Neural progenitor cell (in vitro differentiated cells): ENCODE results near the gene MOB2. TPM values are rescaled to one million over a fixed set of nuclear protein-coding genes. Genes with fewer than 3 reads are reported as not detected.

Source experiments
- DNase-seq: peaks from one replicate; pipeline ENCODE4 v3.0.0-alpha.2; 2016; ENCODE audit warnings: low spot score
- H2AFZ ChIP-seq: fragments of 200-600 bp; sonication (generic); replicated peaks from 2 replicates; pipeline ENCODE4 v1.6.1; 2016; ENCODE audit warnings: antibody characterized with exemption
- H3F3A ChIP-seq: fragments of 200-600 bp; sonication (generic); 2 replicates; pipeline ENCODE4 v1.6.1; 2016; ENCODE audit warnings: antibody characterized with exemption, low read depth
- H3K27ac ChIP-seq: fragments of 200-600 bp; sonication (generic); 2 replicates; pipeline ENCODE4 v1.5.1; 2016; ENCODE audit warnings: mild to moderate bottlenecking
- H3K27me3 ChIP-seq: fragments of 200-600 bp; sonication (generic); 2 replicates; pipeline ENCODE4 v1.6.1; 2016; ENCODE audit warnings: mild to moderate bottlenecking, moderate library complexity
- H3K36me3 ChIP-seq: fragments of 200-600 bp; sonication (generic); 2 replicates; pipeline ENCODE4 v1.5.1; 2016
- H3K4me1 ChIP-seq: fragments of 200-600 bp; sonication (generic); 2 replicates; pipeline ENCODE4 v1.6.1; 2016; ENCODE audit warnings: mixed run types
- H3K4me2 ChIP-seq: fragments of 200-600 bp; sonication (generic); 2 replicates; pipeline ENCODE4 v1.6.1; 2016
- H3K4me3 ChIP-seq: fragments of 200-600 bp; sonication (generic); 2 replicates; pipeline ENCODE4 v1.5.1; 2016
- H3K79me2 ChIP-seq: fragments of 200-600 bp; sonication (generic); 2 replicates; pipeline ENCODE4 v1.6.1; 2016; ENCODE audit warnings: low read depth
- H3K9ac ChIP-seq: fragments of 200-600 bp; sonication (generic); 2 replicates; pipeline ENCODE4 v1.6.1; 2016
- H3K9me3 ChIP-seq: fragments of 200-600 bp; sonication (generic); 2 replicates; pipeline ENCODE4 v1.5.1; 2016; ENCODE audit warnings: low read depth
- H4K20me1 ChIP-seq: fragments of 200-600 bp; sonication (generic); 2 replicates; pipeline ENCODE4 v1.6.1; 2016; ENCODE audit warnings: low read depth
- H3K27ac Mint-ChIP-seq: 3 replicates; pipeline ENCODE4 v1.8.0; 2021; ENCODE audit warnings: mixed read lengths
- H3K27me3 Mint-ChIP-seq: 2 replicates; pipeline ENCODE4 v1.8.0; 2022; ENCODE audit warnings: low read depth, mild to moderate bottlenecking, inconsistent platforms, moderate library complexity, mixed read lengths; ENCODE audit not compliant: insufficient read depth
- H3K36me3 Mint-ChIP-seq: 3 replicates; pipeline ENCODE4 v1.8.0; 2021; ENCODE audit warnings: mixed read lengths
- H3K4me1 Mint-ChIP-seq: 3 replicates; pipeline ENCODE4 v1.8.0; 2021; ENCODE audit warnings: mixed read lengths
- H3K4me3 Mint-ChIP-seq: 3 replicates; pipeline ENCODE4 v1.8.0; 2021; ENCODE audit warnings: mild to moderate bottlenecking, moderate library complexity, mixed read lengths
- H3K9me3 Mint-ChIP-seq: 3 replicates; pipeline ENCODE4 v1.8.0; 2020; ENCODE audit warnings: mixed read lengths
- CTCF ChIP-seq: fragments of 200-600 bp; sonication (generic); IDR thresholded peaks from 2 replicates; pipeline ENCODE4 v1.5.1; 2017; ENCODE audit warnings: antibody characterized with exemption, mild to moderate bottlenecking
- EZH2 ChIP-seq: fragments of 200-600 bp; sonication (generic); IDR thresholded peaks from 2 replicates; pipeline ENCODE4 v1.6.1; 2017; ENCODE audit warnings: antibody characterized with exemption, mild to moderate bottlenecking, moderate library complexity
- EZH2phosphoT487 ChIP-seq: fragments of 200-600 bp; sonication (generic); IDR thresholded peaks from 2 replicates; pipeline ENCODE4 v1.6.1; 2017; ENCODE audit warnings: antibody characterized with exemption
- total RNA-seq: library from RNA; depleted of rRNA; stranded (reverse); fragments of >200 nt; gene quantifications from 2 replicates; pipeline ENCODE4 v1.2.3, GENCODE V29; 2015; ENCODE audit warnings: low replicate concordance

MOB2 gene
- total RNA-seq, 1 donor from 2014 or later: 8.0 TPM

DNA sequence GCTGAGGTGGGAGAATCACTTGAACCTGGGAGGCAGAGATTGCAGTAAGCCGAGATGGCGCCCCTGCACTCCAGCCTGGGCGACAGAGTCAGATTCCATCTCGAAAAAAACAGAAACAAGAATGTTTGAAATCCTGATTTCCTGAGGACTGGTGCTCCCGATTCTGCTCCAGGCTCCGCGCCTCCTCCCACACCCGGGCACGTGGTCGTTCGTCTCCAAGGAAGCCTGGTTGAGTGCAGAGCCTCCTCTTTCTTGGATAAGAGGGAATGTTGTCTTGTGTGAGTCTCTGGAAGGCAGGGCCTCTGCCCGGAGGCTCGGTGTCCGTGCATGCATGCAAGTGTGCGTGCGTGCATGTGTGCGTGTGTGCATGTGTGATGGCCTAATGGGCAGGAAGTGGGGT lies 66.8 kb downstream of the MOB2 start:
- H3K9ac ChIP-seq: no peak overlapping the region
- no peaks in the 10 kb centered on the region for H3K4me1 ChIP-seq
- H4K20me1 ChIP-seq: peaks cover 24% of the 10 kb centered on the region
- H3K9me3 Mint-ChIP-seq: peaks cover 39% of the 10 kb centered on the region
- TF ChIP-seq EZH2phosphoT487: no peak
- no peak for TF ChIP-seq CTCF
- no peak for TF ChIP-seq EZH2
- no peak overlapping the region for H2AFZ ChIP-seq
- no peaks in the 10 kb centered on the region for H3K27me3 ChIP-seq
- H3F3A ChIP-seq: peaks cover 11% of the 10 kb centered on the region
- no peaks in the 10 kb centered on the region for H3K4me1 Mint-ChIP-seq
- H3K36me3 ChIP-seq: peaks cover 4% of the 10 kb centered on the region
- H3K79me2 ChIP-seq: peaks cover 6% of the 10 kb centered on the region
- H3K4me3 Mint-ChIP-seq: no peak overlapping the region
- H3K4me2 ChIP-seq: no peak overlapping the region
- peaks cover 16% of the 10 kb centered on the region for H3K36me3 Mint-ChIP-seq
- no peak overlapping the region for H3K27ac Mint-ChIP-seq
- H3K27me3 Mint-ChIP-seq: peaks cover 5% of the 10 kb centered on the region
- H3K9me3 ChIP-seq: peaks cover 28% of the 10 kb centered on the region
- DNase-seq: no peak
- no peak overlapping the region for H3K4me3 ChIP-seq
- H3K27ac ChIP-seq: no peak overlapping the region

Other genes with a start within 250 kb of the MOB2 start
- 8.5 and 17.5 TPM in 2 replicates for gene TOLLIP, start 177.1 kb downstream of the MOB2 start, total RNA-seq
- gene BRSK2, start 96.8 kb downstream of the MOB2 start, total RNA-seq: 8.2 and 13.8 TPM in 2 replicates
- gene DUSP8, start 85.5 kb upstream of the MOB2 start, total RNA-seq: 0.09 and 0.28 TPM in 2 replicates
- not detected in 2 replicates for gene KRTAP5-1, start 98.5 kb upstream of the MOB2 start, total RNA-seq
- gene KRTAP5-2, start 111.5 kb upstream of the MOB2 start, total RNA-seq: not detected in 2 replicates
- gene KRTAP5-3, start 121.7 kb upstream of the MOB2 start, total RNA-seq: not detected in 2 replicates
- not detected in 2 replicates for gene KRTAP5-4, start 135.4 kb upstream of the MOB2 start, total RNA-seq
- not detected in 2 replicates for gene KRTAP5-5, start 143.0 kb upstream of the MOB2 start, total RNA-seq
- gene KRTAP5-6, start 210.4 kb upstream of the MOB2 start, total RNA-seq: not detected in 2 replicates